PC-3 (cell line): Measurements from ENCODE around the gene PRR12. TPM values are rescaled to one million over a fixed set of nuclear protein-coding genes. Genes with fewer than 3 reads are reported as not detected.

Experiments
- ATAC-seq: fragments of 200-7000 bp; cut with Tn5 transposase; 2 replicates; pipeline ENCODE4 v1.9.1; 2020; ENCODE audit warnings: mild to moderate bottlenecking, moderate library complexity
- BruUV-seq: library from RNA; stranded (reverse); fragments of 400-500 nt; replicated peaks from 2 replicates; lab custom pipeline; 2021; lab: Mats Ljungman, UMichigan
- CTCF ChIA-PET: fragments of 300-600 bp; sonication (Branson Sonifier 250); formaldehyde crosslinking; loops from one replicate; lab custom pipeline; 2022; ENCODE audit warnings: antibody characterized with exemption; lab: Charles Lee
- POLR2A ChIA-PET: fragments of 300-600 bp; sonication (Branson Sonifier 250); formaldehyde crosslinking; loops from one replicate; lab custom pipeline; 2022; ENCODE audit warnings: antibody characterized with exemption; ENCODE audit not compliant: unreplicated experiment; lab: Charles Lee
- DNase-seq: peaks from one replicate; pipeline ENCODE4 v3.0.0-alpha.2; 2015
- H2AFZ ChIP-seq: fragments of 300-600 bp; sonication (generic); 2 replicates; pipeline ENCODE4 v1.6.0; 2016; ENCODE audit warnings: antibody characterized with exemption, low read length
- H3F3A ChIP-seq: fragments of 300-600 bp; sonication (generic); one replicate; pipeline ENCODE4 v1.6.0; 2017; ENCODE audit warnings: antibody characterized with exemption, low read length, control low read depth, mild to moderate bottlenecking; ENCODE audit not compliant: unreplicated experiment
- H3K27ac ChIP-seq: fragments of 300-600 bp; sonication (generic); 2 replicates; pipeline ENCODE4 v1.5.1; 2016; ENCODE audit warnings: mild to moderate bottlenecking, low read length
- H3K27me3 ChIP-seq: fragments of 300-600 bp; sonication (generic); 2 replicates; pipeline ENCODE4 v1.6.1; 2016; ENCODE audit warnings: low read length, mixed read lengths
- H3K36me3 ChIP-seq: fragments of 300-600 bp; sonication (generic); 2 replicates; pipeline ENCODE4 v1.6.1; 2016; ENCODE audit warnings: low read depth, mixed run types, low read length, mixed read lengths
- H3K4me1 ChIP-seq: fragments of 300-600 bp; sonication (generic); 2 replicates; pipeline ENCODE4 v1.5.1; 2016; ENCODE audit warnings: low read length; ENCODE audit not compliant: insufficient read depth
- H3K4me2 ChIP-seq: fragments of 300-600 bp; sonication (generic); 2 replicates; pipeline ENCODE4 v1.6.0; 2016; ENCODE audit warnings: low read length
- H3K4me3 ChIP-seq: fragments of 300-600 bp; sonication (generic); 2 replicates; pipeline ENCODE4 v1.5.1; 2016; ENCODE audit warnings: mild to moderate bottlenecking, low read length, mixed read lengths
- H3K79me2 ChIP-seq: fragments of 300-600 bp; sonication (generic); 2 replicates; pipeline ENCODE4 v1.6.1; 2017; ENCODE audit warnings: low read length, mixed read lengths
- H3K9ac ChIP-seq: fragments of 300-600 bp; sonication (generic); 2 replicates; pipeline ENCODE4 v1.6.0; 2016; ENCODE audit warnings: mild to moderate bottlenecking, low read length
- H3K9me2 ChIP-seq: fragments of 300-600 bp; sonication (generic); replicated peaks from 2 replicates; pipeline ENCODE4 v1.6.1; 2016; ENCODE audit warnings: mixed run types, low read length, mixed read lengths
- H3K9me3 ChIP-seq: fragments of 300-600 bp; sonication (generic); 2 replicates; pipeline ENCODE4 v1.6.1; 2016; ENCODE audit warnings: low read length, mixed read lengths
- H4K20me1 ChIP-seq: fragments of 300-600 bp; sonication (generic); 2 replicates; pipeline ENCODE4 v1.6.1; 2016; ENCODE audit warnings: low read length, mixed read lengths
- CTCF ChIP-seq: fragments of 300-600 bp; sonication (generic); conservative IDR thresholded peaks from 2 replicates; pipeline ENCODE4 v1.5.1; 2017; ENCODE audit warnings: antibody characterized with exemption, low read depth, mild to moderate bottlenecking, low read length
- EZH2 ChIP-seq: fragments of 300-600 bp; sonication (generic); IDR thresholded peaks from one replicate; pipeline ENCODE4 v1.6.1; 2017; ENCODE audit warnings: antibody characterized with exemption, mild to moderate bottlenecking, low read length; ENCODE audit not compliant: unreplicated experiment
- EZH2phosphoT487 ChIP-seq: fragments of 300-600 bp; sonication (generic); IDR thresholded peaks from 2 replicates; pipeline ENCODE4 v1.6.1; 2018; ENCODE audit warnings: mild to moderate bottlenecking, antibody characterized with exemption, low read length, borderline replicate concordance
- intact Hi-C: fragments of 100-400 bp; cut with micrococcal nuclease; formaldehyde crosslinking; loops from 2 replicates; pipeline ENCODE4 v1.9.0; 2023
- total RNA-seq: library from RNA; depleted of rRNA; stranded (reverse); fragments of >200 nt; gene quantifications from 2 replicates; pipeline ENCODE4 v1.2.3, GENCODE V29; 2014

Gene PRR12
- total RNA-seq, 1 experiment from 2014 or later = 14.6 TPM

- Histone ChIP-seq H3F3A (peaks cover 8% of the 10 kb centered on the region), H3K9me2 (no peaks in the 10 kb centered on the region), H3K36me3 (peaks cover 40% of the 10 kb centered on the region), H3K79me2 (peaks cover 51% of the 10 kb centered on the region), H2AFZ (no peak overlapping the region), H3K4me2 (peak overlapping the region; percentile 79), H4K20me1 (no peaks in the 10 kb centered on the region), H3K9ac (peak overlapping the region; percentile 72), H3K4me3 (peak overlapping the region; percentile 39), H3K27me3 (no peaks in the 10 kb centered on the region), H3K9me3 (no peaks in the 10 kb centered on the region), H3K27ac (peak overlapping the region; percentile 92), H3K4me1 (peaks cover 29% of the 10 kb centered on the region)
- BruUV-seq = no TSS peak
- TF ChIP-seq EZH2 = no peak
- no peak for TF ChIP-seq CTCF
- no peak for TF ChIP-seq EZH2phosphoT487
- ChIA-PET POLR2A (interaction anchor here (0.5 kb wide), 1 partner anchor 27 kb away, joined by 4 read pairs; the partner anchor contains the start of gene RRAS), CTCF (no interaction called here)
- ATAC-seq = peak; percentile 53
- DNase-seq = peak; percentile 63
- intact Hi-C loops = no loop called here
Observed at GRCh38 chr19:49613374-49613773, 22.4 kb downstream of the PRR12 start.

- ChIA-PET POLR2A (interaction anchor here (0.6 to 1.0 kb wide), 2 partner anchors 23 to 28 kb away, joined by 3 to 4 read pairs; partner anchors contain the start of gene SCAF1), CTCF (interaction anchor here (0.5 kb wide), 1 partner anchor 23 kb away, joined by 9 read pairs; no protein-coding TSS in a partner anchor)
- Histone ChIP-seq H3K27ac (peak overlapping the region; percentile 92), H3K36me3 (peaks cover 33% of the 10 kb centered on the region), H3K79me2 (peaks cover 42% of the 10 kb centered on the region), H3K27me3 (no peaks in the 10 kb centered on the region), H3K4me3 (peak overlapping the region; percentile 39), H4K20me1 (no peaks in the 10 kb centered on the region), H3K4me2 (peak overlapping the region; percentile 79), H3F3A (peaks cover 8% of the 10 kb centered on the region), H3K4me1 (peaks cover 29% of the 10 kb centered on the region), H3K9me2 (no peaks in the 10 kb centered on the region), H3K9ac (peak overlapping the region; percentile 73), H3K9me3 (no peaks in the 10 kb centered on the region), H2AFZ (no peak overlapping the region)
- TF ChIP-seq CTCF = peak; percentile 45; the same call in 1 of the 2 replicates
- TF ChIP-seq EZH2phosphoT487 = no peak
- DNase-seq (peak; percentile 97), ATAC-seq (peak; percentile 92)
- no TSS peak for BruUV-seq
- intact Hi-C loops = loop anchor here (1.0 kb wide), 2 partner anchors 21 to 26 kb away; partner anchors contain the start of gene RRAS
Observed at GRCh38 chr19:49614096-49614833, 23.3 kb downstream of the PRR12 start.

GRCh38 chr19:49615861-49616260 lies 24.9 kb downstream of the PRR12 start:
- peaks cover 35% of the 10 kb centered on the region for H3K36me3 ChIP-seq
- ChIA-PET POLR2A (no interaction called here), CTCF (no interaction called here)
- H3K79me2 ChIP-seq = peaks cover 28% of the 10 kb centered on the region
- H3K9me2 ChIP-seq = no peaks in the 10 kb centered on the region
- no peaks in the 10 kb centered on the region for H3K9me3 ChIP-seq
- intact Hi-C loops = no loop called here
- ATAC-seq (no peak), DNase-seq (no peak)
- H3K9ac ChIP-seq = no peak overlapping the region
- H2AFZ ChIP-seq = no peak overlapping the region
- H3K4me1 ChIP-seq = peaks cover 29% of the 10 kb centered on the region
- no TSS peak for BruUV-seq
- H3K27ac ChIP-seq = no peak overlapping the region
- no peaks in the 10 kb centered on the region for H3K27me3 ChIP-seq
- 0 out of 2 replicates have a peak, but pooled peaks cover 3% of the 10 kb centered on the region for H4K20me1 ChIP-seq
- peaks cover 8% of the 10 kb centered on the region for H3F3A ChIP-seq
- H3K4me2 ChIP-seq = no peak overlapping the region
- H3K4me3 ChIP-seq = no peak overlapping the region
- TF ChIP-seq EZH2phosphoT487 (no peak), EZH2 (no peak), CTCF (no peak)
